Erythroblast (primary cell): Measurements from ENCODE around the gene ZNF500.

ENCODE experiments used
- GATA1 ChIP-seq: IDR thresholded peaks from 2 replicates; pipeline ENCODE4 v1.6.1; 2011; ENCODE audit warnings: low read depth, mild to moderate bottlenecking, control low read depth, low read length, moderate library complexity
- POLR2A ChIP-seq: IDR thresholded peaks from 2 replicates; pipeline ENCODE4 v1.6.1; 2011; ENCODE audit warnings: mild to moderate bottlenecking, low read length

DNA sequence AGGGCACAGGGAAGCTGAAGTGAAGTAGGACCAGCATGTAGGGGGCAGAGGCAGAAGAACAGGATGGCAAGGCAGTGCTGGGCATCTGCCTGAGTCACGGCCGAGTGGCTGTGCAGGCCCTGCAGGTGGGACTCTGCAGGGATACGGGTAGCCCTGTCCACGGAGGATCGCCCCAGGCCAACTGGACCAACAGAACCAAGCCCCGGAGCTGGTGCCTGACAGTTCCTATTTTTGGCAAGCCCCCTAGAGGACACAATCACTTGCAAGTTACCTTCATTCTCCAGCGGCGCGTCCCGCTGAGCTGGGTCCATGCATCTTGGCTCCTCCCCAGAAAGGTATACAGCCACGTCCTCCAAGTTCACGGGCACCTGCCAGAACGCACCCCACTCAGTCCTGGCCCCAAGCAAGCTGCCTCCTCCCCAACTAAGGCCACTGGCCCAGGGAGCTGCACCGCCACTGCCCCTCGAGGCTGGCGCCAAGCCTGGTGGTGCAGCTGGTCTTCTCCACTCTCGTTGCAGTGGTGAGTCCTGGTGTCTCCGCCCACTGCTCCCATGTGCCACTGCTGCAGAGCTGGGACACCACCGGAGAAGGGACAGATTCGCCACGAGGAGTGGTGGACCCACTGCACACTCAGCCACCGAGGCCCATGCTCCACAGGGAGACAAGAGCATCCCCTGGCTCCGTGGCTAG is 6.6 kb downstream of the ZNF500 start:
- TF ChIP-seq POLR2A (no peak), GATA1 (no peak)
